ENCODE data around the gene MACROD2.

DNA sequence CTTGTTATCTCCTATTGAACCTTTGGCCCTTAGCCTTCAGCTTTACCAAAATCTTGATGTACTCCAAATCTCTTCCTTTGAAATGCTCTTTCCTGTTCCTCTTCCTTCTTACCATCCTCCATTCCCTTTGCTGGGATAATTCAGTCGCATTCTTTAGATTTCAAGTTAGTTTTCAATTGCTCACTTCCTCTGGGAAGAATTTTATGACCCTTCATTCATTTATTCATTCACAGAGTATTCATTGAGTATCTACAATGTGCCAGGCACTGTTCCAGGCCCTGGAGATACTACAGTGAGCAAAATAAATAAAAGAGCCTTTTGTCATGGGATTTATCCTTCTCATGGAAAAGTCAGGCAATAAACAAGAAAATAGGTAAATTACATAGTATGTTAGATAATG, 890.3 kb downstream of the MACROD2 start:
- TF ChIP-seq, protein P1, sequence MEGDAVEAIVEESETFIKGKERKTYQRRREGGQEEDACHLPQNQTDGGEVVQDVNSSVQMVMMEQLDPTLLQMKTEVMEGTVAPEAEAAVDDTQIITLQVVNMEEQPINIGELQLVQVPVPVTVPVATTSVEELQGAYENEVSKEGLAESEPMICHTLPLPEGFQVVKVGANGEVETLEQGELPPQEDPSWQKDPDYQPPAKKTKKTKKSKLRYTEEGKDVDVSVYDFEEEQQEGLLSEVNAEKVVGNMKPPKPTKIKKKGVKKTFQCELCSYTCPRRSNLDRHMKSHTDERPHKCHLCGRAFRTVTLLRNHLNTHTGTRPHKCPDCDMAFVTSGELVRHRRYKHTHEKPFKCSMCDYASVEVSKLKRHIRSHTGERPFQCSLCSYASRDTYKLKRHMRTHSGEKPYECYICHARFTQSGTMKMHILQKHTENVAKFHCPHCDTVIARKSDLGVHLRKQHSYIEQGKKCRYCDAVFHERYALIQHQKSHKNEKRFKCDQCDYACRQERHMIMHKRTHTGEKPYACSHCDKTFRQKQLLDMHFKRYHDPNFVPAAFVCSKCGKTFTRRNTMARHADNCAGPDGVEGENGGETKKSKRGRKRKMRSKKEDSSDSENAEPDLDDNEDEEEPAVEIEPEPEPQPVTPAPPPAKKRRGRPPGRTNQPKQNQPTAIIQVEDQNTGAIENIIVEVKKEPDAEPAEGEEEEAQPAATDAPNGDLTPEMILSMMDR (IDR thresholded peaks at IDR 0.05; ENCODE audit: insufficient read depth, low read length, poor library complexity, severe bottlenecking) = no peak
- TF ChIP-seq EZH2phosphoT487 (conservative IDR thresholded peaks at IDR 0.05; ENCODE audit: low read length) = no peak
